HCT116 (cell line): ENCODE measurements around the gene NGEF. TPM values are rescaled to one million over a fixed set of nuclear protein-coding genes. Genes with fewer than 3 reads are reported as not detected.

Experiments used
- ATAC-seq: fragments of 200-7000 bp; cut with Tn5 transposase; 2 replicates; pipeline ENCODE4 v1.9.1; 2020; ENCODE audit warnings: mild to moderate bottlenecking, moderate library complexity
- BruUV-seq: library from RNA; stranded (reverse); fragments of 400-500 nt; replicated peaks from 2 replicates; lab custom pipeline; 2021; lab: Mats Ljungman, UMichigan
- CTCF ChIA-PET: fragments of 300-600 bp; sonication (Branson Sonifier 250); formaldehyde crosslinking; loops from one replicate; lab custom pipeline; 2021; ENCODE audit warnings: antibody characterized with exemption; lab: Charles Lee
- POLR2A ChIA-PET: fragments of 300-600, 350-600 bp; sonication (Branson Sonifier 250); formaldehyde crosslinking; loops from one replicate; lab custom pipeline; 2021; ENCODE audit warnings: antibody characterized with exemption; lab: Charles Lee
- RAD21 ChIA-PET, 2 experiments: fragments of 300-600 bp; sonication (Branson Sonifier 250); formaldehyde crosslinking; loops; one replicate each; lab custom pipeline; 2023; ENCODE audit warnings: low total read pairs in 2 of 2; ENCODE audit not compliant: uncharacterized antibody in 2 of 2, unreplicated experiment in 2 of 2, low non-redundant PET in 1 of 2; lab: Charles Lee
- DNase-seq: peaks from one replicate; pipeline ENCODE4 v3.0.0-alpha.2; 2010; ENCODE audit warnings: low read depth, low spot score
- H2AFZ ChIP-seq: fragments of 200-600 bp; shearing (Covaris generic), sonication (generic); 2 replicates; pipeline ENCODE4 v1.6.1; 2017; ENCODE audit warnings: low read depth, mixed run types, mixed read lengths, antibody characterized with exemption, low read length; ENCODE audit not compliant: poor library complexity, severe bottlenecking
- H3K27ac ChIP-seq: 2 replicates; pipeline ENCODE4 v1.5.1; 2012; ENCODE audit warnings: low read depth, low read length
- H3K27me3 ChIP-seq: fragments of 200-600 bp; sonication (generic); 2 replicates; pipeline ENCODE4 v1.6.1; 2016; ENCODE audit warnings: mixed run types, low read length, mixed read lengths; ENCODE audit not compliant: insufficient read depth
- H3K36me3 ChIP-seq, 2 experiments: fragments of 200-500 bp in 1 of 2; fragments of 200-600 bp in 1 of 2; sonication (Bioruptor generic) in 1 of 2; sonication (generic) in 1 of 2; 2 replicates each; pipeline versions ENCODE4 v1.5.1 to v1.6.1; 2014 to 2016; ENCODE audit warnings: low read length in 2 of 2, inconsistent platforms in 1 of 2, mixed read lengths in 1 of 2, mixed run types in 1 of 2; ENCODE audit not compliant: insufficient read depth in 2 of 2, control insufficient read depth in 1 of 2
- H3K4me1 ChIP-seq, 2 experiments: fragments of 200-600 bp in 1 of 2; sonication (generic) in 1 of 2; 2 replicates each; pipeline versions ENCODE4 v1.5.1 to v1.6.1; 2012 to 2017; ENCODE audit warnings: low read length in 2 of 2, inconsistent platforms in 1 of 2, mild to moderate bottlenecking in 1 of 2, mixed read lengths in 1 of 2, mixed run types in 1 of 2, moderate library complexity in 1 of 2; ENCODE audit not compliant: insufficient read depth in 2 of 2, control insufficient read depth in 1 of 2
- H3K4me2 ChIP-seq: fragments of 200-600 bp; sonication (generic); 2 replicates; pipeline ENCODE4 v1.6.1; 2017; ENCODE audit warnings: mixed run types, low read length, mixed read lengths
- H3K4me3 ChIP-seq, 2 experiments: fragments of 200-600 bp in 1 of 2; sonication (generic) in 1 of 2; replicated peaks in 1 of 2; 2 replicates each; pipeline ENCODE4 v1.5.1; 2011 to 2016; ENCODE audit warnings: low read length in 2 of 2, control low read depth in 1 of 2, low read depth in 1 of 2, mild to moderate bottlenecking in 1 of 2, mixed read lengths in 1 of 2, mixed run types in 1 of 2
- H3K79me2 ChIP-seq: fragments of 200-600 bp; sonication (generic); 2 replicates; pipeline ENCODE4 v1.6.1; 2017; ENCODE audit warnings: mild to moderate bottlenecking, mixed run types, low read length, moderate library complexity, mixed read lengths; ENCODE audit not compliant: insufficient read depth
- H3K9ac ChIP-seq: fragments of 200-600 bp; sonication (generic); 2 replicates; pipeline ENCODE4 v1.6.1; 2016; ENCODE audit warnings: low read length, mixed read lengths
- H3K9me2 ChIP-seq: fragments of 200-600 bp; sonication (generic), shearing (Covaris generic); 2 replicates; pipeline ENCODE4 v1.6.1; 2017; ENCODE audit warnings: mixed run types, mild to moderate bottlenecking, moderate library complexity; ENCODE audit not compliant: insufficient read depth
- H3K9me3 ChIP-seq, 2 experiments: fragments of 200-500 bp in 1 of 2; fragments of 200-600 bp in 1 of 2; sonication (Bioruptor generic) in 1 of 2; sonication (generic) in 1 of 2; 2 replicates each; pipeline ENCODE4 v1.6.1; 2014 to 2017; ENCODE audit warnings: low read length in 2 of 2, mixed read lengths in 2 of 2, inconsistent platforms in 1 of 2, low read depth in 1 of 2, mild to moderate bottlenecking in 1 of 2, mixed run types in 1 of 2, moderate library complexity in 1 of 2; ENCODE audit not compliant: control insufficient read depth in 1 of 2, insufficient read depth in 1 of 2
- H4K20me1 ChIP-seq: fragments of 200-600 bp; sonication (generic), shearing (Covaris generic); 2 replicates; pipeline ENCODE4 v1.6.1; 2017; ENCODE audit warnings: mixed run types, mild to moderate bottlenecking, moderate library complexity; ENCODE audit not compliant: insufficient read depth
- CBX3 ChIP-seq: IDR thresholded peaks from 2 replicates; pipeline ENCODE4 v1.6.1; 2012; ENCODE audit warnings: low read depth
- EZH2 ChIP-seq: fragments of 200-600 bp; sonication (generic); IDR thresholded peaks from 2 replicates; pipeline ENCODE4 v1.6.1; 2017; ENCODE audit warnings: antibody characterized with exemption, mixed run types
- RAD21 ChIP-seq: IDR thresholded peaks from 2 replicates; pipeline ENCODE4 v1.6.1; 2012; ENCODE audit warnings: low read depth, mild to moderate bottlenecking
- SP1 ChIP-seq: IDR thresholded peaks from 2 replicates; pipeline ENCODE4 v1.6.1; 2012; ENCODE audit warnings: low read depth
- SRF ChIP-seq: IDR thresholded peaks from 2 replicates; pipeline ENCODE4 v1.6.1; 2012; ENCODE audit warnings: low read depth
- TCF7L2 ChIP-seq: IDR thresholded peaks from 2 replicates; pipeline ENCODE4 v1.7.0; 2011; ENCODE audit warnings: borderline replicate concordance, inconsistent platforms; ENCODE audit not compliant: insufficient read depth, insufficient read length; ENCODE audit errors: extremely low read depth
- ZNF274 ChIP-seq: fragments of 200-500 bp; sonication (Bioruptor generic); IDR thresholded peaks from 2 replicates; pipeline ENCODE4 v1.6.1; 2014; ENCODE audit warnings: mild to moderate bottlenecking, low read depth, low read length, inconsistent platforms
- intact Hi-C: fragments of 100-400 bp; cut with micrococcal nuclease; formaldehyde crosslinking; loops from 2 replicates; pipeline ENCODE4 v1.10.0; 2022
- total RNA-seq: library from RNA; stranded (reverse); gene quantifications from one replicate; pipeline ENCODE4 v1.2.1, GENCODE V29; 2021; ENCODE audit not compliant: unreplicated experiment
- TF ChIP-seq, protein P1 (sequence below), 3 experiments: fragments of 200-600 bp in 1 of 3; sonication (generic) in 1 of 3; IDR thresholded peaks in 2 of 3; conservative IDR thresholded peaks in 1 of 3; 2 replicates each; pipeline ENCODE4 v1.5.1; 2012 to 2017; ENCODE audit warnings: low read depth in 2 of 3, low read length in 2 of 3, antibody characterized with exemption in 1 of 3, borderline replicate concordance in 1 of 3, control low read depth in 1 of 3, mild to moderate bottlenecking in 1 of 3, mixed read lengths in 1 of 3, mixed run types in 1 of 3, moderate library complexity in 1 of 3; ENCODE audit not compliant: insufficient read depth in 1 of 3

The NGEF gene
- total RNA-seq, 1 experiment from 2014 or later, result 12.6 TPM

DNA sequence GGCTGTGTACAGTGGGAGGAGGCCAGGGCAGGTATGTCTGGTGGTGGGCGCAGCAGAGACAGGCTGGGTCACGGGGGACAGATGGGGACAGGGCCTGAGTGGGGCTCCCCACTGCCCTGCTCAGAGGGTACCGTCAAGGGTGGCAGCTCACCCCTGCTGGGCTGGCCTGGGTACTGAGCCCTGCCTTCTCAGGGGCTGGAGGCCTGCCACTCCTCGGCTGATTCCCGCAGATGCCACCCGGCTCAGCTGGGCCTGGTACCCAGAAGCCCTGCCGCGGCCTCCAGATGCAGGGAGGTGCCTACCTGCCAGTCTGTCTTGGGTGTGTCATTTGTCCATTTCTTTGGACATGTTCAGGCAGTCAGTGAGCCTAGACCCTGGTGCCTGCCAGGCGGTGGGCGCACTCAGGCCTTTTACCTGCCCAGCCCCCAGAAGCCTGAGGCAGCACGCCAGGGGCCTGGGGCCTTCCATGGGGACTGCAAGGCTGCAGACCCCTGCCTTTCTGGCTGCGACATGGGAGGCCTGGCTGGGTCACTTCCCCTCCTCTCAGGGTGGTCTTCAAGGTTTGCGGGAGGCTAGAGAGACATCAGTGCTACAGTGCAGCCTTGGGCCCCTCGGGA lies 139.7 kb downstream of the NGEF start:
- Histone ChIP-seq H3K4me3 (no peak overlapping the region), H3K9me3 (no peaks in the 10 kb centered on the region), H3K4me1 (no peaks in the 10 kb centered on the region), H4K20me1 (no peaks in the 10 kb centered on the region), H2AFZ (no peak overlapping the region), H3K9me2 (no peaks in the 10 kb centered on the region), H3K9ac (no peak overlapping the region), H3K4me2 (no peak overlapping the region), H3K36me3 (0 out of 4 replicates have a peak, but pooled peaks cover 0 to 8% of the 10 kb centered on the region in 2 experiments), H3K27me3 (no peaks in the 10 kb centered on the region), H3K27ac (no peak overlapping the region), H3K79me2 (no peaks in the 10 kb centered on the region)
- no TSS peak for BruUV-seq
- ChIA-PET RAD21 (no interaction called here), POLR2A (no interaction called here), CTCF (no interaction called here)
- DNase-seq, result no peak
- TF ChIP-seq EZH2, result no peak
- TF ChIP-seq SRF, result no peak
- no peak for TF ChIP-seq SP1
- TF ChIP-seq RAD21, result no peak
- no peak for TF ChIP-seq CBX3
- no peak for TF ChIP-seq TCF7L2
- no peak for TF ChIP-seq ZNF274
- intact Hi-C loops, result no loop called here
- ATAC-seq, result no peak

DNA sequence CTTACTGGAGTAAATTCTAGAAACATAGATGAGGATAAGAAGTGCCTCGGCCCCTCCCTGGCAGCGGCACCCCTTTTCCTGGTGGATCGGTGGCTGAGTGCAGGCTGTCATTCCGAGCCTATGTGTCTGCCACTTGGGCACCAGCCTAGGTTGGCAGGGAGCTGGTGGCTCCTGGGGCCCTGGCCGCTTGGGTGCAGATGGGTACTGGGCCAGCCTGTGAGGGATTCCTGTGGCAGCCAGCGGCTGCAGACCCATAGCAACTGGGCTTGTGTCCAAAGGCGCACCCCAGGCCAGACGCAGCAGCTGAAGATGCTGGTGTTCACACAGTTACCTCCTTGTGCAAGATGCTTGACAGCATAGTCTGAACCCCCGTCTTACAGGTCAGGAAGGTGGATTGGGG lies 140.2 kb downstream of the NGEF start:
- H3K4me2 ChIP-seq, result no peak overlapping the region
- intact Hi-C loops, result no loop called here
- ATAC-seq (no peak), DNase-seq (no peak)
- TF ChIP-seq, protein P1, sequence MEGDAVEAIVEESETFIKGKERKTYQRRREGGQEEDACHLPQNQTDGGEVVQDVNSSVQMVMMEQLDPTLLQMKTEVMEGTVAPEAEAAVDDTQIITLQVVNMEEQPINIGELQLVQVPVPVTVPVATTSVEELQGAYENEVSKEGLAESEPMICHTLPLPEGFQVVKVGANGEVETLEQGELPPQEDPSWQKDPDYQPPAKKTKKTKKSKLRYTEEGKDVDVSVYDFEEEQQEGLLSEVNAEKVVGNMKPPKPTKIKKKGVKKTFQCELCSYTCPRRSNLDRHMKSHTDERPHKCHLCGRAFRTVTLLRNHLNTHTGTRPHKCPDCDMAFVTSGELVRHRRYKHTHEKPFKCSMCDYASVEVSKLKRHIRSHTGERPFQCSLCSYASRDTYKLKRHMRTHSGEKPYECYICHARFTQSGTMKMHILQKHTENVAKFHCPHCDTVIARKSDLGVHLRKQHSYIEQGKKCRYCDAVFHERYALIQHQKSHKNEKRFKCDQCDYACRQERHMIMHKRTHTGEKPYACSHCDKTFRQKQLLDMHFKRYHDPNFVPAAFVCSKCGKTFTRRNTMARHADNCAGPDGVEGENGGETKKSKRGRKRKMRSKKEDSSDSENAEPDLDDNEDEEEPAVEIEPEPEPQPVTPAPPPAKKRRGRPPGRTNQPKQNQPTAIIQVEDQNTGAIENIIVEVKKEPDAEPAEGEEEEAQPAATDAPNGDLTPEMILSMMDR (IDR thresholded peaks at IDR 0.05 in 2 of 3, conservative IDR thresholded peaks at IDR 0.05 in 1 of 3; ENCODE audit: borderline replicate concordance in 1 of 3, insufficient read depth in 1 of 3, low read depth in 2 of 3, low read length in 2 of 3), result no peak
- no peaks in the 10 kb centered on the region for H3K4me1 ChIP-seq
- H3K27me3 ChIP-seq, result no peaks in the 10 kb centered on the region
- ChIA-PET RAD21 (no interaction called here), CTCF (no interaction called here), POLR2A (no interaction called here)
- H2AFZ ChIP-seq, result no peak overlapping the region
- no TSS peak for BruUV-seq
- H3K9me3 ChIP-seq, result no peaks in the 10 kb centered on the region
- H3K27ac ChIP-seq, result no peak overlapping the region
- no peaks in the 10 kb centered on the region for H4K20me1 ChIP-seq
- 0 out of 4 replicates have a peak, but pooled peaks cover 0 to 8% of the 10 kb centered on the region in 2 experiments for H3K36me3 ChIP-seq
- no peaks in the 10 kb centered on the region for H3K9me2 ChIP-seq
- no peak overlapping the region for H3K9ac ChIP-seq
- no peaks in the 10 kb centered on the region for H3K79me2 ChIP-seq
- no peak overlapping the region for H3K4me3 ChIP-seq
